Inflammatory macrophage treated with lipopolysaccharide for 4 hours (primary cell): ENCODE data around the gene CCT8L2.
"Not testable (repeated sequence)": the region's sequence is repeated elsewhere in the genome, so short reads cannot be mapped to it uniquely, and the experiment has no call there.

ENCODE experiments used
- DNase-seq: peaks from one replicate; pipeline ENCODE4 v3.0.0-alpha.2; 2020

CCT8L2 gene

DNA sequence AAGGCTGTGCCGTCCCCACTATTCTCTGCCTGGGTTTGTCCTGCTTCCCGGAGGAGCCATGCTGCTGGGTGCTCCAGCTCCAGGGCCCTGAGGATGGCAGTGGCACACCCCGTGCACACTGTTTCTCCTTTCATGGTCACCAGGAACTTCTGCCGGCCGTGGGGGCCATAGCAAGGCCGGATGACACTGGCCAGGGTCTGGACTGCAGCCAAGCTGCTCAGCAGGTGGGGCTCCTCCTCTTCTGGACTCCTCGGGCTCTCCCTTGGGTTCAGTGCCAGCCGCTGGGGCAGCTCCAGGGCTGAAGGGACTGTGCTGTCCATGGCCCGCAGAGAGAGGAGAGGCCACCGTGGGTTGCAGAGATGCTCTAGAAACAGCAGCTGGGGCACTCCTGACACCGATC is 379 bp downstream of the CCT8L2 start:
- not testable (repeated sequence) for DNase-seq

DNA sequence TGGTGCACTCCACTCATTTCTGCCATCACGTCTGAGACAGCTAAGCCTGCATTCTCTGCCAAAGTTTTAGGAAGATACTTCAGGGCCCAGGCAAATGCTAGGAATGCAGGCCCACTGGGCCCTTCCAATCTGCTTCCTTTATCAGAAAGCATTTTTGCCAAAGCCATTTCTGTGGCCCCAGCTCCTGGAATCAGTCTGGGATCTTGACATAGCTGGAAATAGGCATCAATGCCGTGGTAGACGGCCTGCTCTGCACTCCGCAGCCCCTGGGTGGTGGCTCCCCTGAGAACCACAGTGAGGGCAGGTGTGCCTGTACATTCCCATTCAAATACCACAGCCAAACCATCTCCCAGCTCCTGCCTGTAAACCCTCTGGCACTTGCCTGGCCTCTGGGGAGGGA is 1.5 kb downstream of the CCT8L2 start:
- not testable (repeated sequence) for DNase-seq

DNA sequence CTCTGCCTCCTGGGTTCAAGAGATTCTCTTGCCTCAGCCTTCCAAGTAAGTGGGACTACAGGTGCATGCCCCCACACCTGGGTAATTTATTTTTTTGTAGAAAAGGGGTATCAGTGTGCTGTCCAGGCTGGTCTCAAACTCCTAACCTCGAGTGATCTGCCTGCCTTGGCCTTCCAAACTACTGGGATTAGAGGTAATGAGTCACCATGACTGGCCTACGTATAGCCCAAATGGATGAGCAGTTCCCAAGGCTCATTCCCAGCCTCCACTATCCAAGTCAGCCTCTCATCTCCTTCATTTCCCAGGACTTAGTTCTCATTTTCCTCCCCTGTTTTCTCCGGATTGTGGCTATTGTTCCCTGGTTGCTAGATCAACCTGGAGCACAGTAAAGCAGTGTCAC is 5.6 kb downstream of the CCT8L2 start:
- no peak for DNase-seq

DNA sequence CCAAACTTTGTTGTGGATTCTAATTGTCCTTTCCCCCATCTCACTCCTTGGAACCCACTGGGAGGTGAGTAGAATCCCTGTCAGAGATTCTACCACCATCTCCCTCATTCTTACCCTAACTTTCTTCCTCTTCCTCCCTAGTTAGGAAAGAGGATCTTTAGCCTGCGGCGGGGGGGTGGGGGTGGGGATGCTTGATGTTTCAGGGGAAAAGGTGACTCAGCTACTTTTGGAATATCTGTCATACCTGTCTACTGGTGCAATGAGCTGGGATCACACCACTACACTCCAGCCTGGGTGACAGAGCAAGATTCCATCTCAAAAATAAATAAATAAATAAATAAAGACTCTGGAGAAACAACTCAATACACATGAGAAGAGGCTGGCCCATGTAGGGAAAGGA is 6.4 kb downstream of the CCT8L2 start:
- no peak for DNase-seq

DNA sequence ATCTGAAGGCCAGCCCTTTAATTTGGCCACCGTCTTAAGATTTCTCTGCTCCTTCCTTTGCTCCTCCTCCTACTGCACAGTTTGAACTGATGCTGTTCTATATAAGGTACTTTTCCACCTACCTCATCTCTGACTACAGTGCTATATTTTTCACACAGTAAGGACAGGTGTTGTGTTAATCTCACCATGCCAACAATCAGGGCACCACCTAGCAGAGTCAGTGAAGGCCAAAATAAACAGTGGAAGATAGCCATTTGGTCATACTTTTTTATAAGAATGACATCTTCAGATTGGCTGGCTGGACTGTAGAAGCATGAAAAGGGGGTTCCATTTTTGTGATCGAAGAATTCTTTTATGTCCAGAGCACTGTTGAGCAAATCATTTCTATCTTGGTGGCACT is 11.7 kb downstream of the CCT8L2 start:
- not testable (repeated sequence) for DNase-seq

DNA sequence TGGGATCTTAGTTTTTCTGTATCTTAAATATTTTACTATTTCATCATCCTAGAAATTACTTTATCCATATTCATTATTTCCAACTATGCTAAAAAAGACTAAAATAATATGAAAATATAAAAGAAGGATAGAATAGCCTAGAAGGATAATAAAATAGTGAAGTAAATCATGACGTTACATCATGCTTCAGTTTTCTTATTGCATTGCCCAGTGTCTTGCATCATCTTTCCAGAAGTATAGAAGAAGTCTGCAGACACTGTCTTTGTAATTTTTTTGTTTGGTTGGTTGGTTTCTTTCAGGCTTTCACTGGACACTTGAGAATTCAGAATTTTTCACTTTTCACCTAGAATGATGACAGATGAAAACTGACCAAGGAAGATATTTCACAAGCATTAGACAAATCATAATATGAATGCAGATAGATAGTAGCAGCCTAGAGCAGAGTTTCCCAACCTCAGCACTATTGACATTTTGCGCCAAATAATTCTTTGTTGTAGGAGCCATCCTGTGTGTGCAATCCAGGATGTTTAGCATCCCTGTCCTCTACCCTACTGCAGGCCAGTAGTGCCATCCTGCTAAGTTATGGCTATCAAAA is 23.3 kb downstream of the CCT8L2 start:
- not testable (repeated sequence) for DNase-seq

DNA sequence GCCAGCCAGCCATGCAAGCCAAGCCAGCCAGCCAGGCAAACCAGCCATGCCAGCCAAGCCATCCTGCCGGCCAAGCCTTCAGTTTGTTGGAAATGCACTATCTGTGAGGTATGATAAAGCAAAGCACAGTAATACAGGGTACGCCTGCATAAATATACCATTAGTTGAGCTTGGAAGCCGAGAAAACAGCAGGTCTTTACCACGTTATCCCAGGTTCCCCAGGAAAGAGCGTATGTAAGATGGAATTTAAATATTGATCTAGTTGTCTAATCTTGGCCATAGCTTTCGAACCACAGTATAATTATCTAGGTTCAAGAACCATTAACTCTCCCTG is 24.2 kb downstream of the CCT8L2 start:
- DNase-seq: no peak

DNA sequence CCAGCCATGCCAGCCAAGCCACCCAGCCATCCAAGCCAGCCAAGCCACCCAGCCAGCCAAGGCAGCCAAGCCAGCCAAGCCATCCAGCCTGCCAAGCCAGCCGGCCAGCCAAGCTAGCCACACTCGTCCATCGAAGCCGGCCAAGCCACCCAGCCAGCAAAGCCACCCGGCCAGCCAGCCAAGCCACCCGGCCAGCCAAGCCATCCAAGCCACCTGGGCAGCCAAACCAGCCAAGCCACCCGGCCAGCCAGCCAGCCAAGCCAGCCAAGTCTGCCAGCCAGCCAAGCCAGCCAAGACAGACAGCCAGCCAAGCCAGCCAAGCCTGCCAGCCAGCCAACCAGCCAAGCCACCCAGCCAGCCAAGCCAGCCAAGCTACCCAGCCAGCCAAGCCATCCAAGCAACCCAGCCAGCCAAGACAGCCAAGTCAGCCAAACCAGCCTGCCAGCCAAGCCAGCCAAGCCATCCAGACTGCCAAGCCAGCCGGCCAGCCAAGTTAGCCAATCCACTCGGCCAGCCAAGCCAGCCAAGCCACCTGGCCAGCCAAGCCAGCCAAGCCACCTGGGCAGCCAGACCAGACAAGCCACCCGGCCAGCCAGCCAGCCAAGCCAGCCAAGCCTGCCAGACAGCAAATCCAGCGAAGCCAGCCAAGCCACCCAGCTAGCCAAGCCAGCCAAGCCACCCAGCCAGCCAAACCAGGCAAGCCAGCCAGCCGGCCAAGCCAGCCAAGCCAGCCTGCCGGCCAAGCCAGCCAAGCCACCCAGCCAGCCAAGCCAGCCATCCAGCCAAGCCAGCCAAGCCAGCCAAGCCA is 24.8 kb downstream of the CCT8L2 start:
- not testable (repeated sequence) for DNase-seq

DNA sequence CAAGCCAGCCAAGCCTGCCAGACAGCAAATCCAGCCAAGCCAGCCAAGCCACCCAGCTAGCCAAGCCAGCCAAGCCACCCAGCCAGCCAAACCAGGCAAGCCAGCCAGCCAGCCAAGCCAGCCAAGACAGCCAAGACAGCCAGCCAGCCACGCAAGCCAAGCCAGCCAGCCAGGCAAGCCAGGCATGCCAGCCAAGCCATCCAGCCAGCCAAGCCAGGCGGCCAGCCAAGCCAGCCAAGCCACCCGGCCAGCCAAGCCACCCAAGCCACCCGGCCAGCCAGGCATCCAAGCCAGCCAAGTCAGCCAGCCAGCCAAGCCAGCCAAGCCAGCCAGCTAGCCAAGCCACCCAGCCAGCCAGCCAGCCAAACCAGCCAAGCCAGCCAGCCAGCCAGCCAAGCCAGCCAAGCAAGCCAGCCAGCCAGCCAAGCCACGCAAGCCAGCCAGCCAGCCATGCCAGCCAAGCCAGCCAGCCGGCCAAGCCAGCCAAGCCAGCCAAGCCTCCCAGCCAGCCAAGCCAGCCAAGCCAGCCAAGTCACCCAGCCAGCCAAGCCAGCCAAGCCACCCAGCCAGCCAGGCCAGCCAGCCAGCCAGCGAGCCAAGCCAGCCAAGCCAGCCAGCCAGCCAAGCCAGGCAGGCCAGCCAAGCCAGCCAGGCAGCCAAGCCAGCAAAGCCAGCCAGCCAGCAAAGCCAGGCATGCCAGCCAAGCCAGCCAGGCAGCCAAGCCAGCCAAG is 26.0 kb downstream of the CCT8L2 start:
- DNase-seq: not testable (repeated sequence)

DNA sequence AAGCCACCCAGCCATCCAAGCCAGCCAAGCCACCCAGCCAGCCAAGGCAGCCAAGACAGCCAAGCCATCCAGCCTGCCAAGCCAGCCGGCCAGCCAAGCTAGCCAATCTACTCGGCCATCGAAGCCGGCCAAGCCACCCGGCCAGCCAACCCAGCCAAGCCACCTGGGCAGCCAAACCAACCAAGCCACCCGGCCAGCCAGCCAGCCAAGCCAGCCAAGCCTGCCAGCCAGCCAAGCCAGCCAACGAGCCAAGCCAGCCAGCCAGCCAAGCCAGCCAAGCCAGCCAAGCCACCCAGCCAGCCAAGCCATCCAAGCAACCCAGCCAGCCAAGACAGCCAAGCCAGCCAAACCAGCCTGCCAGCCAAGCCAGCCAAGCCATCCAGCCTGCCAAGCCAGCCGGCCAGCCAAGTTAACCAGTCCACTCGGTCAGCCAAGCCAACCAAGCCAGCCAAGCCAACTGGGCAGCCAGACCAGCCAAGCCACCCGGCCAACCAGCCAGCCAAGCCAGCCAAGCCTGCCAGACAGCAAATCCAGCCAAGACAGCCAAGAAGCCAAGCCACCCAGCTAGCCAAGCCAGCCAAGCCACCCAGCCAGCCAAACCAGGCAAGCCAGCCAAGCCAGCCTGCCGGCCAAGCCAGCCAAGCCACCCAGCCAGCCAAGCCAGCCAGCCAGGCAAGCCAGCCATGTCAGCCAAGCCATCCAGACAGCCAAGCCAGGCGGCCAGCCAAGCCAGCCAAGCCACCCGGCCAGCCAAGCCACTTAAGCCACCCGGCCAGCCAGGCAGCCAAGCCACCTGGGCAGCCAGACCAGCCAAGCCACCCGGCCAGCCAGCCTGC is 26.8 kb downstream of the CCT8L2 start:
- not testable (repeated sequence) for DNase-seq

DNA sequence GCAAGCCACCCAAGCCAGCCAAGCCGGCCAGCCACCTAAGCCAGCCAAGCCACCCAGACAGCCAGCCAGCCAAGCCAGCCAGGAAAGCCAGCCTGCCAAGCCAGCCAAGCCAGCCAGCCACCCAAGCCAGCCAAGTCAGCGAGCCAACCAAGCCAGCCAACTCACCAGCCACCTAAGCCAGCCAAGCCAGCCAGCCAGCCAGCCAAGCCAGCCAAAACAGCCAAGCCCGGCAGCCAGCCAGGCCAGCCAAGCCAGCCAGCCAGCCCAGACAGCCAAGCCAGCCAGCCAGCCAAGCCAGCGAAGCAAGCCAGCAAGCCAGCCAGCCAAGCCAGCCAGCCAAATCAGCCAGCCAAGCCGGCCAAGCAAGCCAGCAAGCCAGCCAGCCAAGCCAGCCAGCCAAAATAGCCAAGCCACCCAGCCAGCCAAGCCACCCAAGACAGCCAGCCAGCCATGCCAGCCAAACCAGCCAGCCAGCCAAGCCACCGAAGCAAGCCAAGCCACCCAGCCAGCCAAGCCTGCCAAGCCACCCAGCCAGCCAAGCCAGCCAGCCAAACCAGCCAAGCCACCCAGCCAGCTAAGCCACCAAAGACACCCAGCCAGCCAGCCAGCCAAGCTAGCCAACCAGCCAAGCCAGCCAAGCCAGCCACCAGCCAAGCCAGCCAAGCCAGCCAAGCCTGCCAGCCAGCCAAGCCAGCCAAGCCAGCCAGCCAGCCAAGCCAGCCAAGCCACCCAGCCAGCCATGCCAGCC is 27.6 kb downstream of the CCT8L2 start:
- DNase-seq: not testable (repeated sequence)

DNA sequence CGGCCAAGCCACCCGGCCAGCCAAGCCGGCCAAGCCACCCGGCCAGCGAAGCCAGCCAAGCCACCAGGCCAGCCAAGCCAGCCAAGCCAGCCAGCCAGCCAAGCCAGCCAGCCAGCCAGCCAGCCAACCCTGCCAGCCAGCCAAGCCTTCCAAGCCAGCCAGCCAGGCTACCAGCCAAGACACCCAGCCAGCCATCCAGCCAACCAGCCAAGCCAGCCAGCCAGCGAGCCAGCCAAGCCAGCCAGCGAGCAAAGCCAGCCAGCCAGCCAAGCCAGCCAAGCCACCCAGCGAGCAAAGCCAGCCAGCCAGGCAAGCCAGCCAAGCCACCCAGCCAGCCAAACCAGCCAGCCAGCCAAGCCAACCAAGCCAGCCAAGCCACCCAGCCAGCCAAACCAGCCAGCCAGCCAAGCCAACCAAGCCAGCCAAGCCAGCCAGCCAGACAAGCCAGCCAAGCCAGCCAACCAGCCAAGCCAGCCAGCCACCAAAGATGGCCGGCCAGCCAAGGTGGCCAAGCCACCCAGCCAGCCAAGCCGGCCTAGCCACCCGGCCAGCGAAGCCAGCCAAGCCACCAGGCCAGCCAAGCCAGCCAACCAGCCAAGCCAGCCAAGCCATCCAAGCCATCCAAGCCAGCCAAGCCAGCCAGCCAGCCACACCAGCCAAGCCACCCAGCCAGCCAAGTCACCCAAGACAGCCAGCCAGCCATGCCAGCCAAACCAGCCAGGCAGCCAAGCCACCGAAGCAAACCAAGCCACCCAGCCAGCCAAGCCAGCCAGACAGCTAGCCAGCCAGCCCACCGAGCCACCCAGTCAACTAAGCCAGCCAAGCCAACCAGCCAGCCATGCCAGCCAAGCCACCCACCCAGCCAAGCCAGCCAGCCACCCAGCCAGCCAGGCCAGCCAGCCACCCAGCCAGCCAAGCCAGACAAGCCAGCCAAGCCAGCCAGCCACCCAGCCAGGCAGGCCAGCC is 28.8 kb downstream of the CCT8L2 start:
- DNase-seq: no peak

DNA sequence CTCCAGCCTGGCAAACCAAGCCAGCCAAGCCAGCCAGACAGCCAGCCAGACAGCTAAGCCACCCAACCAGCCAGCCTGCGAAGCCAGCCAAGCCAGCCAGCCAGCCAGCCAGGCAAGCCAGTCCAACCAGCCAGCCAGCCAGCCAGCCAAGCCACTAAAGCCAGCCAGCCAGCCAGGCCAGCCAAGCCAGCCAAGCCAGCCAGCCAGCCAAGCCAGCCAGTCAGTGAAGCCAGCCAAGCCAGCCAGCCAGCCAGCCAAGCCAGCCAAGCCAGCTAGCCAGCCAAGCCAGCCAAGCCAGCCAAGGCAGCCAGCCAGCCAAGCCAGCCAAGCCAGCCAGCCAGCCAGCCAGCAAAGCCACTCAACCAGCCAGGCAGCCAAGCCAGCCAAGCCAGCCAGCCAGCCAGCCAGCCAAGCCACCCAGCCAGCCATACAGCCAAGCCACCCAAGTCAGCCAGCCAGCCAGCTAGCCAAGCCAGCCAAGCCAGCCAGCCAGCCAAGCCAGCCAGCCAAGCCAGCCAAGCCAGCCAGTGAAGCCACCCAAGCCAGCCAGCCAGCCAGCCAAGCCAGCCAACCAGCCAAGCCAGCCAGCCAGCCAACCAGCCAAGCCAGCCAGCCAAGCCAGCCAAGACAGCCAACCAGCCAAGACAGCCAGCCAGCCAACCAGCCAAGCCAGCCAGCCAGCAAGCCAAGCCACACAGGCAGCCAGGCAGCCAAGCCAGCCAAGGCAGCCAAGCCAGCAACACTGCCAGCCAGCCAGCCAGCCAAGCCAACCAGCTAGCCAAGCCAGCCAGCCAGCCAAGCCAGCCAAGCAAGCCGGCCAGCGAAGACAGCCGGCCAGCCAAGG is 29.7 kb downstream of the CCT8L2 start:
- no peak for DNase-seq

DNA sequence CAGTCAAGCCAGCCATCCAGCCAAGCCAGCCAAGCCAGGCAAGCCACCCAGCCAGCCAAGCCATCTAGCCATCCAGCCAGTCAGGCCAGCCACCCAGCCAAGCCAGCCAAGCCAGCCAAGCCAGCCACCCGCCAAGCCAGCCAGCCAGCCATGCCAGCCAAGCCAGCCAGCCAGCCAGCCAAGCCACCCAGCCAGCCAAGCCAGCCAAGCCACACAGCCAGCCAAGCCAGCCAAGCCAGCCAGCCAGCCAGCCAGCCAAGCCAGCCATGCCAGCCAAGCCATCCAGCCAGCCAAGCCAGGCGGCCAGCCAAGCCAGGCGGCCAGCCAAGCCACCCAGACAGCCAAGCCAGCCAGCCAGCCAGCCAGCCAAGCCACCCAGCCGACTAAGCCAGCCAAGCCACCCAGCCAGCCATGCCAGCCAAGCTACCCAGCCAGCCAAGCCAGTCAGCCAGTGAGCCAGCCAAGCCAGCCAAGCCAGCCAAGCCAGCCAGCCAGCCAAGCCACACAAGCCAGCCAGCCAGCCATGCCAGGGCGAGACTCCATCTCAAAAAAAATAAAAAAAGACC is 31.4 kb downstream of the CCT8L2 start:
- not testable (repeated sequence) for DNase-seq

DNA sequence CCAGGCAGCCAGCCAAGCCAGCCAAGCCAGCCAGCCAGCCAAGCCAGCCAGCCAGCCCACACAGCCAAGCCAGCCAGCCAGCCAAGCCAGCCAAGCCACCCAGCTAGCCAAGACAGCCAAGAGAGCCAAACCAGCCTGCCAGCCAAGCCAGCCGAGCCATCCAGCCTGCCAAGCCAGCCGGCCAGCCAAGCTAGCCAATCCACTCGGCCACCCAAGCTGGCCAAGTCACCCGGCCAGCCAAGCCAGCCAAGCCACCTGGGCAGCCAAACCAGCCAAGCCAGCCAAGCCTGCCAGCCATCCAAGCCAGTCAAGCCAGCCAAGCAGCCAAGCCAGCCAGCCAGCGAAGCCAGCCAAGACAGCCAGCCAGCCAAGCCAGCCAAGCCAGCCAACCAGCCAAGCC is 32.0 kb downstream of the CCT8L2 start:
- not testable (repeated sequence) for DNase-seq

DNA sequence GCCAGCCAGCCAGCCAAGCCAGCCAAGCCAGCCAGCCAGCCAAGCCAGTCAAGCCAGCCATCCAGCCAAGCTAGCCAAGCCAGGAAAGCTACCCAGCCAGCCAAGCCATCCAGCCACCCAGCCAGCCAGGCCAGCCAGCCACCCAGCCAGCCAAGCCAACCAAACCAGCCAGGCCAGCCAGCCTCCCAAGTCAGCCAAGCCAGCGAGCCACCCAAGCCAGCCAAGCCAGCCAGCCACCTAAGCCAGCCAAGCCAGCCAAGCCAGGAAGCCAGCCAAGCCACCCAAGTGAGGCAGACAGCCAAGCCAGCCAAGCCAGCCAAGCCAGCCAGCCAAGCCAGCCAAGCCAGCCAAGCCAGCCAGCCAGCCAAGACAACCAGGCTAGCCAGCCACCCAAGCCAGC is 32.6 kb downstream of the CCT8L2 start:
- DNase-seq: not testable (repeated sequence)

DNA sequence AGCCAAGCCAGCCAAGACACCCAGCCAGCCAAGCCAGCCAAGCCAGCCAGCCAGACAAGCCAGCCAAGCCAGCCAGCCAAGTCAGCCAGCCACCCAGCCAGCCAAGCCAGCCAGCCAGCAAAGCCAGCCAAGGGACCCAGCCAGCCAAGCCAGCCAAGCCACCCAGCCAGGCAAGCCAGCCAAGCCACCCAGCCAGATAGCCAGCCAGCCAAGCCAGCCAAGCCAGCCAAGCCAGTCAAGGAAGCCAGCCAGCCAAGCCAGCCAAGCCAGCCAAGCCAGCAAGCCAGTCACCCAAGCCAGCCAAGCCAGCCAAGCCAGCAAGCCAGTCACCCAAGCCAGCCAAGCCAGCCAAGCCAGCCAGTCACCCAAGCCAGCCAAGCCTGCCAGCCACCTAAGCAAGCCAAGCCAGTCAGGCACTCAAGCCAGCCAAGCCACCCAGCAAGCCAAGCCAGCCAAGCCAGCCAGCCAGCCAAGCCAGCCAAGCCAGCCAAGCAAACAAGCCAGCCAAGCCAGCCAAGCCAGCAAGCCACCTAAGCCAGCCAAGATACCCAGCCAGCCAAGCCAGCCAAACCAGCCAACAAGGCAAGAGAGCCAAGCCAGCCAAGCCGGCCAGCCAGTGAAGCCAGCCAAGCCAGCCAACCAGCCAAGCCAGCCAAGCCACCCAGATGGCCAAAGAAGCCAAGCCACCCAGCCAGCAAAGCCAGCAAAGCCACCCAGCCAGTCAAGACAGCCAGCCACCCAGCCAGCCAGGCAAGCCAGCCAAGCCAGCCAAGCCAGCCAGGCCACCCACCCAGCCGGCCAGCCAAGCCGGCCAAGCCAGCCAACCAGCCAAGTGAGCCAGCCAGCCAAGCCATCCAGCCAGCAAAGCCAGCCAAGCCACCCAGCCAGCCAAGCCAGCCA is 33.3 kb downstream of the CCT8L2 start:
- DNase-seq: no peak

DNA sequence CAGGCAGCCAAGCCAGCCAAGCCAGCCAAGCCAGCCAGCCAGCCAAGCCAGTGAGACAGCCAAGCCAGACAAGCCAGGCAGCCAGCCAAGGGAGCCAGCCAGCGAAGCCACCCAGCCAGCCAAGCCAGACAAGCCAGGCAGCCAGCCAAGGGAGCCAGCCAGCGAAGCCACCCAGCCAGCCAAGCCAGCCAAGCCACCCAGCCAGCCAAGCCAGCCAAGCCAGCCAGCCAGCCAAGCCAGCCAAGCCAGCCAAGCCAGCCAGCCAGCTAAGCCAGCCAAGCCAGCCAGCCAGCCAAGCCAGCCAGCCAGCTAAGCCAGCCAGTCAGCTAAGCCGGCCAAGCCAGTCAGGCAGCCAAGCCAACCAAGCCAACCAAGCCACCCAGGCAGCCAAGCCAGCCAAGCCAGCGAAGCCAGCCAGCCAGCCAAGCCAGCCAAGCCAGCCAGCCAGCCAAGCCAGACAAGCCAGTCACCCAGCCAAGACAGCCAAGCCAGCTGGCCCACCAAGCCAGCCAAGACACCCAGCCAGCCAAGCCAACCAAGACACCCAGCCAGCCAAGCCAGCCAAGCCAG is 34.1 kb downstream of the CCT8L2 start:
- not testable (repeated sequence) for DNase-seq
